DND-41 (cell line): Measurements from ENCODE around the gene OPALIN.

Experiments used
- EZH2 ChIP-seq: IDR thresholded peaks from 3 replicates; pipeline ENCODE4 v1.6.1; 2012; ENCODE audit warnings: borderline replicate concordance, low read depth, mild to moderate bottlenecking, moderate library complexity, low read length, inconsistent platforms; ENCODE audit not compliant: severe bottlenecking
- TF ChIP-seq, protein P1 (sequence below): IDR thresholded peaks from 2 replicates; pipeline ENCODE4 v1.5.1; 2012; ENCODE audit warnings: borderline replicate concordance, low read length, moderate library complexity, mild to moderate bottlenecking; ENCODE audit not compliant: poor library complexity, severe bottlenecking; ENCODE audit errors: extremely low read depth

DNA sequence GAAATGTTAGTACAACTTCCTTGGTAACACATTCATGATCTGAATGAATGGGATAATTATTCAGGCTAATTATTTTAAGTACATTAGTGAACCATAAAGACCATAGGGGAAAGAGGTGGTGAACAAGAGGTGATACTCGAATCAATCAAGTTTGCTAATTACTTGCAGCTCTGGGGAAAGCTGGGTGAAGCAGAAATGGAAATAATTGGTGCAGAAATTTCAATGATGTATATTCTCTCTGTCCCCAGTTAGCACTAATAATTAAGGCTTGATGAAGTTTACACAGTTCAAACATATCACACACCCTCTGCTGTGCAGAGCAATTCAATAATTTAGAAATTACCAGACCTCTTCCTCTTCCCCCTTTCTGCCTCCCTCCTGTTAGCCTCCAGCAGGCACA, 49.4 kb upstream of the OPALIN start:
- TF ChIP-seq, protein P1, sequence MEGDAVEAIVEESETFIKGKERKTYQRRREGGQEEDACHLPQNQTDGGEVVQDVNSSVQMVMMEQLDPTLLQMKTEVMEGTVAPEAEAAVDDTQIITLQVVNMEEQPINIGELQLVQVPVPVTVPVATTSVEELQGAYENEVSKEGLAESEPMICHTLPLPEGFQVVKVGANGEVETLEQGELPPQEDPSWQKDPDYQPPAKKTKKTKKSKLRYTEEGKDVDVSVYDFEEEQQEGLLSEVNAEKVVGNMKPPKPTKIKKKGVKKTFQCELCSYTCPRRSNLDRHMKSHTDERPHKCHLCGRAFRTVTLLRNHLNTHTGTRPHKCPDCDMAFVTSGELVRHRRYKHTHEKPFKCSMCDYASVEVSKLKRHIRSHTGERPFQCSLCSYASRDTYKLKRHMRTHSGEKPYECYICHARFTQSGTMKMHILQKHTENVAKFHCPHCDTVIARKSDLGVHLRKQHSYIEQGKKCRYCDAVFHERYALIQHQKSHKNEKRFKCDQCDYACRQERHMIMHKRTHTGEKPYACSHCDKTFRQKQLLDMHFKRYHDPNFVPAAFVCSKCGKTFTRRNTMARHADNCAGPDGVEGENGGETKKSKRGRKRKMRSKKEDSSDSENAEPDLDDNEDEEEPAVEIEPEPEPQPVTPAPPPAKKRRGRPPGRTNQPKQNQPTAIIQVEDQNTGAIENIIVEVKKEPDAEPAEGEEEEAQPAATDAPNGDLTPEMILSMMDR = no peak
- TF ChIP-seq EZH2 = no peak
